HepG2 (cell line): Measurements from ENCODE around the gene POLQ. TPM values are rescaled to one million over a fixed set of nuclear protein-coding genes. Genes with fewer than 3 reads are reported as not detected.

Experiments
- ATAC-seq: fragments of 200-7000 bp; cut with Tn5 transposase; 3 replicates; pipeline ENCODE4 v1.9.1; 2020; ENCODE audit warnings: mild to moderate bottlenecking, moderate library complexity
- BruUV-seq: library from RNA; stranded (reverse); fragments of 400-500 nt; replicated peaks from 2 replicates; lab custom pipeline; 2021; lab: Mats Ljungman, UMichigan
- CTCF ChIA-PET: fragments of 300-600 bp; formaldehyde crosslinking; extraction: SDS; loops from one replicate; lab custom pipeline; 2021; ENCODE audit warnings: low total read pairs, inconsistent platforms, low intra/inter-chr PET ratio; lab: Yijun Ruan, JAX
- POLR2A ChIA-PET: fragments of 350-600 bp; sonication (Branson Sonifier 250); formaldehyde crosslinking; loops from one replicate; lab custom pipeline; 2020; ENCODE audit warnings: antibody characterized with exemption, inconsistent platforms; lab: Yijun Ruan, JAX
- DNase-seq: peaks from one replicate; pipeline ENCODE4 v3.0.0-alpha.2; 2015; ENCODE audit warnings: low spot score
- FAIRE-seq: peaks from 3 replicates; lab custom pipeline; 2011; peaks lifted over from hg19 to GRCh38; lab: Jason Lieb, UNC
- H2AFZ ChIP-seq: one replicate; pipeline ENCODE4 v1.6.1; 2011; ENCODE audit warnings: low read length, inconsistent platforms
- H3K27ac ChIP-seq: fragments of 300-600 bp; 3 replicates; pipeline ENCODE4 v1.8.0; 2011; ENCODE audit warnings: mixed run types, mild to moderate bottlenecking, mixed read lengths, low read length, inconsistent platforms; ENCODE audit not compliant: insufficient read depth; ENCODE audit errors: extremely low read length
- H3K27me3 ChIP-seq, 2 experiments: fragments of 200-600 bp in 1 of 2; 2 replicates in 1 of 2; 3 replicates in 1 of 2; pipeline versions ENCODE4 v1.6.0 to v1.8.0; 2011; ENCODE audit warnings: low read length in 2 of 2, mild to moderate bottlenecking in 2 of 2, moderate library complexity in 2 of 2, inconsistent platforms in 1 of 2; ENCODE audit not compliant: insufficient read depth in 2 of 2, control insufficient read depth in 1 of 2
- H3K36me3 ChIP-seq, 2 experiments: fragments of 200-600 bp in 1 of 2; replicated peaks in 1 of 2; 2 replicates in 1 of 2; 3 replicates in 1 of 2; pipeline versions ENCODE4 v1.5.1 to v1.8.0; 2011; ENCODE audit warnings: low read length in 2 of 2, inconsistent platforms in 1 of 2; ENCODE audit not compliant: insufficient read depth in 2 of 2, control insufficient read depth in 1 of 2
- H3K4me1 ChIP-seq: 2 replicates; pipeline ENCODE4 v1.5.1; 2012; ENCODE audit warnings: low read length, inconsistent platforms; ENCODE audit not compliant: insufficient read depth
- H3K4me2 ChIP-seq: 2 replicates; pipeline ENCODE4 v1.6.0; 2011; ENCODE audit warnings: low read depth, low read length, inconsistent platforms
- H3K4me3 ChIP-seq, 3 experiments: fragments of 200-600 bp in 1 of 3; sonication (generic), shearing (Covaris generic) in 1 of 3; replicated peaks in 1 of 3; 2 replicates each; pipeline ENCODE4 v1.5.1; 2011 to 2016; ENCODE audit warnings: low read length in 3 of 3, inconsistent platforms in 2 of 3, low read depth in 2 of 3, mild to moderate bottlenecking in 2 of 3, control low read depth in 1 of 3, mixed read lengths in 1 of 3; ENCODE audit not compliant: insufficient read depth in 1 of 3
- H3K79me2 ChIP-seq: one replicate; pipeline ENCODE4 v1.6.1; 2011; ENCODE audit warnings: low read length, inconsistent platforms; ENCODE audit not compliant: insufficient read depth
- H3K9ac ChIP-seq: 2 replicates; pipeline ENCODE4 v1.6.0; 2011; ENCODE audit warnings: mild to moderate bottlenecking, low read depth, low read length, inconsistent platforms; ENCODE audit not compliant: insufficient read depth
- H3K9me3 ChIP-seq: 2 replicates; pipeline ENCODE4 v1.5.1; 2012; ENCODE audit warnings: mild to moderate bottlenecking, low read length
- H4K20me1 ChIP-seq: 2 replicates; pipeline ENCODE4 v1.6.0; 2011; ENCODE audit warnings: inconsistent platforms, mild to moderate bottlenecking, low read length, moderate library complexity; ENCODE audit not compliant: insufficient read depth
- BRF2 ChIP-seq: sonication (generic); formaldehyde crosslinking; IDR thresholded peaks from 2 replicates; pipeline ENCODE4 v1.8.1; 2022; ENCODE audit warnings: mild to moderate bottlenecking, missing genetic modification reagents
- GTF3A ChIP-seq: sonication (generic); formaldehyde crosslinking; conservative IDR thresholded peaks from 2 replicates; pipeline ENCODE4 v1.4.0; 2020; ENCODE audit warnings: mild to moderate bottlenecking, missing genetic modification reagents
- ISX ChIP-seq: sonication (generic); formaldehyde crosslinking; conservative IDR thresholded peaks from 2 replicates; pipeline ENCODE4 v1.5.0; 2020; ENCODE audit warnings: missing genetic modification reagents
- MAFG ChIP-seq: sonication (generic); formaldehyde crosslinking; IDR thresholded peaks from 2 replicates; pipeline ENCODE4 v1.5.1; 2020; ENCODE audit warnings: mild to moderate bottlenecking, missing genetic modification reagents
- NBN ChIP-seq: fragments of 450-650 bp; conservative IDR thresholded peaks from 2 replicates; pipeline ENCODE4 v1.6.1; 2017
- NFIB ChIP-seq: sonication (generic); formaldehyde crosslinking; IDR thresholded peaks from 2 replicates; pipeline ENCODE4 v1.9.0; 2021; ENCODE audit warnings: missing genetic modification reagents, mild to moderate bottlenecking, borderline replicate concordance
- SPEN ChIP-seq: sonication (generic); formaldehyde crosslinking; IDR thresholded peaks from 2 replicates; pipeline ENCODE4 v1.5.1; 2020; ENCODE audit warnings: low read depth, mild to moderate bottlenecking, missing genetic modification reagents
- U2AF2 ChIP-seq: fragments of 200-400 bp; formaldehyde crosslinking; IDR thresholded peaks from 2 replicates; pipeline ENCODE4 v1.6.1; 2017; ENCODE audit warnings: low read depth, mild to moderate bottlenecking, low read length
- ZNF256 ChIP-seq: sonication (generic); formaldehyde crosslinking; conservative IDR thresholded peaks from 2 replicates; pipeline ENCODE4 v1.4.0; 2020; ENCODE audit warnings: missing genetic modification reagents
- ZNF275 ChIP-seq: sonication (generic); formaldehyde crosslinking; IDR thresholded peaks from 2 replicates; pipeline ENCODE4 v1.8.0; 2022; ENCODE audit warnings: missing genetic modification reagents, mild to moderate bottlenecking, inconsistent platforms, borderline replicate concordance
- ZNF44 ChIP-seq: sonication (generic); formaldehyde crosslinking; IDR thresholded peaks from 2 replicates; pipeline ENCODE4 v1.5.1; 2020; ENCODE audit warnings: mild to moderate bottlenecking, missing genetic modification reagents
- WGBS: methylation state at CpG from one replicate; pipeline ENCODE4 v1.1.6; 2017; ENCODE audit warnings: low lambda C conversion rate; 5-methylcytosine and 5-hydroxymethylcytosine counted together
- in situ Hi-C: cut with HindIII; loops from 2 replicates; pipeline ENCODE4 v1.10.0; 2017; ENCODE audit warnings: low pct_unique_long_range_greater_than_20kb; ENCODE audit not compliant: extremely low pct_ligation_motif_present
- intact Hi-C: fragments of 100-400 bp; cut with micrococcal nuclease; formaldehyde crosslinking; loops from one replicate; pipeline ENCODE4 v1.10.0; 2022; ENCODE audit not compliant: unreplicated experiment
- polyA plus RNA-seq, 8 experiments: library from polyadenylated mRNA; depleted of rRNA in 3 of 8; stranded (reverse) in 7 of 8; unstranded in 1 of 8; fragments of >200 nt; fragmentation: Illumina TruSeq in 4 of 8; extraction: Trizol in 4 of 8; gene quantifications; 2 replicates each; pipeline versions ENCODE4 v1.2.1 to v1.2.3, GENCODE V29; 2011 to 2016; ENCODE audit warnings: low read depth in 4 of 8, missing spikeins in 1 of 8, mixed read lengths in 1 of 8; ENCODE audit not compliant: insufficient read depth in 1 of 8
- total RNA-seq, 5 experiments: library from RNA; depleted of rRNA; stranded (reverse); fragments of >200 nt; fragmentation: Illumina TruSeq; extraction: Trizol; gene quantifications; 2 replicates each; pipeline ENCODE4 v1.2.3, GENCODE V29; 2016; ENCODE audit warnings: low read depth in 1 of 5
- TF ChIP-seq, protein P1 (sequence below): IDR thresholded peaks from 2 replicates; pipeline ENCODE4 v1.6.1; 2012; ENCODE audit warnings: inconsistent platforms
- TF ChIP-seq, protein P2 (sequence below): sonication (generic); formaldehyde crosslinking; IDR thresholded peaks from 2 replicates; pipeline ENCODE4 v1.4.0; 2020; ENCODE audit warnings: missing genetic modification reagents, borderline replicate concordance

POLQ gene
- total and polyA plus RNA-seq, 2 of the 13 experiments (the other 11 are each of a cell fraction or from before 2014, with no cell fraction given): 2.5 to 18.6 TPM

GRCh38 chr3:121496786-121497185, 49.0 kb downstream of the POLQ start (continued):
- TF ChIP-seq, protein P1, sequence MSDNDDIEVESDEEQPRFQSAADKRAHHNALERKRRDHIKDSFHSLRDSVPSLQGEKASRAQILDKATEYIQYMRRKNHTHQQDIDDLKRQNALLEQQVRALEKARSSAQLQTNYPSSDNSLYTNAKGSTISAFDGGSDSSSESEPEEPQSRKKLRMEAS: no peak
- TF ChIP-seq GTF3A: no peak
- TF ChIP-seq ISX (CRISPR knock-in tag): no peak

DNA sequence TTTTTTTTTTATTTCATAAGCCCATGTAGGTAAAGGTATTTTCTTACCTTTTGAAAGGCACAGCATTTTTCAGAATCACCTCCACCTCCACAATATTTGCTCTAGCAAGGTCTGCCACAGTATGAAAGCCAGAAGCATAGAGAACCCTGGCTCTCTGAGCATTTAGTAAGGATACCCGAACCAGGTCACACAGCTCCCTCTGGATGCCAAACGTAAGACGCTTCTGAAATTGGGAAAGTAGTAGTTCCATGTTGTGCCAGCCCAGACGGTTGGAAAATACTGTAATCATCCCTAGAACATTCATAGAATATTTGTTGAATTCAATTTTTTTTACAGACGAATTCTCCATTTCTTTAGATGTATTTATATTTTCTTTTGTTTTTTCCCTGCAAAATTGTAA, 52.4 kb downstream of the POLQ start:
- Histone ChIP-seq H2AFZ (no peak overlapping the region), H3K4me3 (no peak overlapping the region), H3K27ac (no peak overlapping the region), H3K79me2 (no peaks in the 10 kb centered on the region), H3K9me3 (no peaks in the 10 kb centered on the region), H3K4me2 (no peak overlapping the region), H3K36me3 (peaks cover 2 to 39% of the 10 kb centered on the region in 2 experiments), H3K4me1 (no peaks in the 10 kb centered on the region), H4K20me1 (no peaks in the 10 kb centered on the region), H3K27me3 (no peaks in the 10 kb centered on the region), H3K9ac (no peak overlapping the region)
- WGBS: 93% methylated on average over 5 of the region's 5 CpGs
- TF ChIP-seq ZNF275 (CRISPR knock-in tag) (no peak), ZNF44 (CRISPR knock-in tag) (no peak), BRF2 (CRISPR knock-in tag) (no peak), SPEN (CRISPR knock-in tag) (no peak), NBN (no peak), ZNF256 (CRISPR knock-in tag) (no peak), NFIB (CRISPR knock-in tag) (no peak), MAFG (CRISPR knock-in tag) (no peak), U2AF2 (no peak)
- TF ChIP-seq, protein P2, sequence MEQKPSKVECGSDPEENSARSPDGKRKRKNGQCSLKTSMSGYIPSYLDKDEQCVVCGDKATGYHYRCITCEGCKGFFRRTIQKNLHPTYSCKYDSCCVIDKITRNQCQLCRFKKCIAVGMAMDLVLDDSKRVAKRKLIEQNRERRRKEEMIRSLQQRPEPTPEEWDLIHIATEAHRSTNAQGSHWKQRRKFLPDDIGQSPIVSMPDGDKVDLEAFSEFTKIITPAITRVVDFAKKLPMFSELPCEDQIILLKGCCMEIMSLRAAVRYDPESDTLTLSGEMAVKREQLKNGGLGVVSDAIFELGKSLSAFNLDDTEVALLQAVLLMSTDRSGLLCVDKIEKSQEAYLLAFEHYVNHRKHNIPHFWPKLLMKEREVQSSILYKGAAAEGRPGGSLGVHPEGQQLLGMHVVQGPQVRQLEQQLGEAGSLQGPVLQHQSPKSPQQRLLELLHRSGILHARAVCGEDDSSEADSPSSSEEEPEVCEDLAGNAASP (CRISPR knock-in tag): no peak
- CTCF ChIA-PET: no interaction called here
- intact Hi-C loops (no loop called here), in situ Hi-C loops (no loop called here)
- no peak for DNase-seq
- POLR2A ChIA-PET: no interaction called here
- no peak for FAIRE-seq
- BruUV-seq: no TSS peak
- no peak for ATAC-seq
